Gastroesophageal sphincter (tissue), 4 donors: ENCODE data around the gene TMEM47. TPM values are rescaled to one million over a fixed set of nuclear protein-coding genes. Genes with fewer than 3 reads are reported as not detected.
A peak's percentile ranks its signal among the peaks of the same experiment; 100 is the strongest.

Experiments used
- ATAC-seq: fragments of 150-250 bp; one replicate; pipeline ENCODE4 v1.9.1; 2016; ENCODE audit warnings: mild to moderate bottlenecking, moderate library complexity
- H3K27ac ChIP-seq, 4 donors: fragments of 200-600 bp; sonication (generic) in 3 of 4; 1 replicate in 3 of 4; 2 replicates in 1 of 4; pipeline ENCODE4 v1.5.1; 2016 to 2019
- H3K27me3 ChIP-seq: fragments of 200-600 bp; sonication (generic); one replicate; pipeline ENCODE4 v1.5.1; 2019
- H3K36me3 ChIP-seq, 2 donors: fragments of 200-600 bp; sonication (generic); one replicate each; pipeline ENCODE4 v1.5.1; 2019; ENCODE audit warnings: control low read depth in 1 of 2
- H3K4me1 ChIP-seq, 3 donors: fragments of 200-600 bp; sonication (generic); 1 replicate in 2 of 3; 2 replicates in 1 of 3; pipeline ENCODE4 v1.5.1; 2016 to 2019; ENCODE audit warnings: control low read depth in 2 of 3
- H3K4me3 ChIP-seq, 2 donors: fragments of 200-600 bp; sonication (generic); one replicate each; pipeline ENCODE4 v1.5.1; 2019; ENCODE audit warnings: mild to moderate bottlenecking in 1 of 2, moderate library complexity in 1 of 2
- H3K9me3 ChIP-seq, 3 donors: fragments of 200-600 bp; sonication (generic); one replicate each; pipeline ENCODE4 v1.5.1; 2017 to 2019; ENCODE audit warnings: control low read depth in 2 of 3
- EP300 ChIP-seq: sonication (generic); formaldehyde crosslinking; IDR thresholded peaks from one replicate; pipeline ENCODE4 v1.6.1; 2017; ENCODE audit warnings: antibody characterized with exemption, mild to moderate bottlenecking
- POLR2A ChIP-seq, 2 donors: fragments of 450-650 bp; IDR thresholded peaks; one replicate each; pipeline ENCODE4 v1.6.1; 2017; ENCODE audit warnings: antibody characterized with exemption in 2 of 2, mild to moderate bottlenecking in 2 of 2, moderate library complexity in 1 of 2
- POLR2AphosphoS5 ChIP-seq: sonication (generic); formaldehyde crosslinking; IDR thresholded peaks from one replicate; pipeline ENCODE4 v1.6.1; 2017; ENCODE audit warnings: antibody characterized with exemption
- WGBS, 2 donors: methylation state at CpG; one replicate each; pipeline ENCODE4 v1.1.5; 2018; ENCODE audit warnings: low coverage in 1 of 2; 5-methylcytosine and 5-hydroxymethylcytosine counted together
- total RNA-seq, 4 donors: library from RNA; depleted of rRNA; stranded (reverse); fragments of >200 nt; gene quantifications; one replicate each; pipeline ENCODE4 v1.1.0, GENCODE V29; 2016
- TF ChIP-seq, protein P1 (sequence below), 4 experiments: fragments of 200-600 bp in 2 of 4; fragments of 450-650 bp in 2 of 4; sonication (generic) in 1 of 4; IDR thresholded peaks; one replicate each; pipeline ENCODE4 v1.5.1; 2017 to 2019; ENCODE audit warnings: antibody characterized with exemption in 4 of 4, mild to moderate bottlenecking in 2 of 4, moderate library complexity in 2 of 4

TMEM47 gene
- total RNA-seq, 4 donors from 2014 or later = 146 to 308 (median 216) TPM

DNA sequence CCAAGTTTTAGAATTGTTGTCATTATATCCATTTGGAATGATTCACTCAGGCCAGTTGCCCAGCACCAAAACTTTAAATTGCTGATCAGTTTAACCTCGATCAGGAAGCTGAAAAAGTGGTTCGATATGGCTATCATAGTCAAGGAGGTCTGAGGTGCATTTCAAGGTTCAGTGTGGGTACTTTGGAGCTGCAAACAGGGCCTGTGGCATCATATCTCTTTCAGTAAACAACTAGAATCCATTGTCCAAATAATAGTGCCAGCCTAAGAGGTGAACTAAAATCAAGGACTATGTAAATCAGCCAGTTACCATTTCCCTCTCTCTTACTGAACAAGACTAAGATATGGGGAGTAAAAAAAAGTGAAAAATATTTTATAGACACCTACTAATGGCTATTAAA lies 14.2 kb downstream of the TMEM47 start:
- peaks cover 0 to 82% (median 0%) of the 10 kb centered on the region in 3 donors for H3K4me1 ChIP-seq

DNA sequence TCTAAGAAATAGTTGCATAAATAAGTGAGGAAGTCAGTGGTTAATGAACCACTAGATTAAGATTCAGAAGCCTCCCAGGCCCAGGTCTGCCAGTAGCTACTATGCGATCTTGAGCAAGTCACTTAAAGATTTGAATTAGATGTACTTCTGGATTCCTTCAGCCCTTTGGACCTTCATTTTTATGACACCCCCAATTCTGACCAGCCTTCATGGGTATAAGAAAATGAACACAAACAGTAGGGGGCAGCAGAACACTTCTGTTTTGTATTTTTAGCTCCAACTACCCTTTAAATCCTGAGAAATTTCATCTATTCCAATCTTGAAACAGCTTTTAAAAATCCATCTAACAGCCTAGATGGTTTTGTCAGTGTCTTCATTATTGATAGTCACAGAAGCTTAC lies 19.0 kb downstream of the TMEM47 start:
- H3K27me3 ChIP-seq = no peaks in the 10 kb centered on the region
- H3K27ac ChIP-seq = no peak overlapping the region
- H3K9me3 ChIP-seq = no peaks in the 10 kb centered on the region
- WGBS, 2 donors = 20 to 30% methylated on average over 1 of the region's 1 CpG
- no peak overlapping the region for H3K4me3 ChIP-seq
- TF ChIP-seq POLR2A (IDR thresholded peaks at IDR 0.05) = no peak
- TF ChIP-seq, protein P1, sequence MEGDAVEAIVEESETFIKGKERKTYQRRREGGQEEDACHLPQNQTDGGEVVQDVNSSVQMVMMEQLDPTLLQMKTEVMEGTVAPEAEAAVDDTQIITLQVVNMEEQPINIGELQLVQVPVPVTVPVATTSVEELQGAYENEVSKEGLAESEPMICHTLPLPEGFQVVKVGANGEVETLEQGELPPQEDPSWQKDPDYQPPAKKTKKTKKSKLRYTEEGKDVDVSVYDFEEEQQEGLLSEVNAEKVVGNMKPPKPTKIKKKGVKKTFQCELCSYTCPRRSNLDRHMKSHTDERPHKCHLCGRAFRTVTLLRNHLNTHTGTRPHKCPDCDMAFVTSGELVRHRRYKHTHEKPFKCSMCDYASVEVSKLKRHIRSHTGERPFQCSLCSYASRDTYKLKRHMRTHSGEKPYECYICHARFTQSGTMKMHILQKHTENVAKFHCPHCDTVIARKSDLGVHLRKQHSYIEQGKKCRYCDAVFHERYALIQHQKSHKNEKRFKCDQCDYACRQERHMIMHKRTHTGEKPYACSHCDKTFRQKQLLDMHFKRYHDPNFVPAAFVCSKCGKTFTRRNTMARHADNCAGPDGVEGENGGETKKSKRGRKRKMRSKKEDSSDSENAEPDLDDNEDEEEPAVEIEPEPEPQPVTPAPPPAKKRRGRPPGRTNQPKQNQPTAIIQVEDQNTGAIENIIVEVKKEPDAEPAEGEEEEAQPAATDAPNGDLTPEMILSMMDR (IDR thresholded peaks at IDR 0.05) = peak; percentile 7 to 57 (median 34)
- no peak for ATAC-seq
- peaks cover 0 to 64% (median 0%) of the 10 kb centered on the region in 3 donors for H3K4me1 ChIP-seq
- H3K36me3 ChIP-seq = no peaks in the 10 kb centered on the region

More for the DNA sequence above, 14.2 kb downstream of the TMEM47 start:
- H3K27me3 ChIP-seq = no peaks in the 10 kb centered on the region
- TF ChIP-seq EP300 (no peak), POLR2AphosphoS5 (no peak), POLR2A (IDR thresholded peaks at IDR 0.05) (no peak)
- TF ChIP-seq, protein P1 (IDR thresholded peaks at IDR 0.05) = no peak
- no peak overlapping the region for H3K4me3 ChIP-seq
- no peaks in the 10 kb centered on the region for H3K36me3 ChIP-seq
- no peak for ATAC-seq
- no CpG with 5 or more reads among the region's 2 CpGs for WGBS, 2 donors
- no peaks in the 10 kb centered on the region for H3K9me3 ChIP-seq
- no peak overlapping the region for H3K27ac ChIP-seq

DNA sequence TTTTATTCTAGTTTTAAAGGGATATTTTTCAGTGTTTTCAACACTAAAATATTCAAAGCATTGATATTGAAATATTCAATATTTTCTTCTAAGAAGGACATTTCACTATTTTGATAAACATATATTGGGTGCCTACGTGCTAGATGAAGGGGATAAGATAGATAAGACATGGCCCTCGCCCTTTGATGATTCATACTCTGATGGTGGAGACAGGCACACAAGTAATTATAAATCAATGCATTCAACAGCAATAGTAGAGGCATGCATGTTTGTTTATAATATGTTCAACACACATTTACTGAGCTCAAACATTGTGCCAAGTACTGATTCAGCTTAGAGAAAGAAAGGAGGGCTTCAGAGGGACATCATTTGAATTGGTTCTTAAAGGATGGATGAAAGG lies 22.7 kb downstream of the TMEM47 start:
- WGBS, 2 donors = 29 to 35% methylated on average over 2 of the region's 2 CpGs
- no peak for ATAC-seq
- no peaks in the 10 kb centered on the region for H3K36me3 ChIP-seq
- peaks cover 0 to 57% (median 0%) of the 10 kb centered on the region in 3 donors for H3K4me1 ChIP-seq
- H3K4me3 ChIP-seq = no peak overlapping the region
- no peaks in the 10 kb centered on the region for H3K27me3 ChIP-seq
- TF ChIP-seq EP300 (no peak), POLR2A (IDR thresholded peaks at IDR 0.05) (no peak), POLR2AphosphoS5 (no peak)
- TF ChIP-seq, protein P1 (IDR thresholded peaks at IDR 0.05) = no peak
- no peaks in the 10 kb centered on the region for H3K9me3 ChIP-seq
- no peak overlapping the region for H3K27ac ChIP-seq

DNA sequence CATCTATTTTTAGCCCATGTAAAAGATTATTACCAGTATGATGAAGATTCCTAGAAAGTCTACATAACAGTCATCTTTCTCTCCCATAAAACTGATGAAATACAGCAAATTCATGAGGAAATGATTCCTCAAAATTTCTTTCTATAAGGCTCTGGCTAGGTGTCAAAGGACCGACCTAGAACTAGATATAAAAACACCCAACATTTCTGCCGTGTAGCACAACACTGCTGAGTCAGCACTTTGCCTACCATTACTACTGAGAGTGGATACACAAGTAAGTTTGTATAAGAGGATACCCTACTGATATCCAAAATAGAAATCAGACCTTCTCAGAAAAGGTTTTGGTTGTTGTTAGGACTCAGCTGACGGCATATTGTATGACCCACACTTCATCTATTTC lies 24.7 kb downstream of the TMEM47 start:
- H3K36me3 ChIP-seq = no peaks in the 10 kb centered on the region
- no peak for ATAC-seq
- H3K4me1 ChIP-seq = peaks cover 0 to 58% (median 0%) of the 10 kb centered on the region in 3 donors
- TF ChIP-seq, protein P1 (IDR thresholded peaks at IDR 0.05) = no peak
- TF ChIP-seq POLR2AphosphoS5 (no peak), EP300 (no peak), POLR2A (IDR thresholded peaks at IDR 0.05) (no peak)
- no peak overlapping the region for H3K27ac ChIP-seq
- H3K27me3 ChIP-seq = no peaks in the 10 kb centered on the region
- no peak overlapping the region for H3K4me3 ChIP-seq
- no peaks in the 10 kb centered on the region for H3K9me3 ChIP-seq
- WGBS, 2 donors = 25 to 35% methylated on average over 3 of the region's 3 CpGs

DNA sequence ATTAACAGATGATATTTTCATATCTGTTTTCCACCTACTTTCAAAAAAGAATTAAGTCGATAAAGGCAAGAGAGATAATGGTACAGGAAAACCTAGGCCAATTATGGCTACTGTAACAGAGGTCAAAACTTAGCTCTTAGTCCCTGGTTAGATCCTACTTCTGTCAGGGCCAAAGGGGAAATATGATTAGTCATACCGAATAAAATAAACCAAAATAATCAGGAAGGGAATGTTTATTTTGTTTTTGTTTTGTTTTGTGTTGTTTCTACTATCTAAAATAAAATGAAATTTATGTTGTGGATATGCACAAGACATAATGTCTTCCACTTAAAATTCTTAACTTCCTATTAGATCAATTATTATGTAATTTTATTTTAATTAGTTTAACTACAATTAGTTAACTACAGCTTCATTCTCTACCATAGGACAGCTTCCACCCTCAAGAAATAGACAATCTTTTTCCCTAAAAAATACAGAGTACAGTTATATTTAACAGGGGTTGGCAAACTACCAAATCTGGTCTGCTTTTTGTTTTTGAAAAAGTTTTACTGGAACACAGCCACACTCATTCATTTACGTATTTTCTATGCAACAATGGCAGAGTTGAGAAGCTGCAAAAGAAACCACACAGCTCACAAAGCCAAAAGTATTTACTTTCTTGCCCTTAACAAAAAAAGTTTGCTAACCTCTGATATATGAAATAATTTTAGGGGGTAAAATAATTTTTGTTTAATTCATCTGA lies 25.4 kb downstream of the TMEM47 start:
- 7 to 22% methylated on average over 2 to 3 of the region's 3 CpGs for WGBS, 2 donors
- Histone ChIP-seq H3K9me3 (no peaks in the 10 kb centered on the region), H3K27ac (peak overlapping the region in 1 of 4 donors; percentile 7), H3K36me3 (no peaks in the 10 kb centered on the region), H3K4me3 (no peak overlapping the region), H3K4me1 (peaks cover 0 to 58% (median 0%) of the 10 kb centered on the region in 3 donors), H3K27me3 (no peaks in the 10 kb centered on the region)
- ATAC-seq = no peak
- TF ChIP-seq POLR2A (IDR thresholded peaks at IDR 0.05) = no peak
- peak; percentile 5 for TF ChIP-seq POLR2AphosphoS5
